Cardiac muscle cell (in vitro differentiated cells and primary cell): Measurements from ENCODE around the gene FNBP1. TPM values are rescaled to one million over a fixed set of nuclear protein-coding genes. Genes with fewer than 3 reads are reported as not detected.

Source experiments
- DNase-seq, 2 donors: peaks; one replicate each; pipeline versions ENCODE4 v3.0.0 to v3.0.0-alpha.2; 2010 to 2017; ENCODE audit warnings: low read depth in 1 of 2, low spot score in 1 of 2
- H3K27ac ChIP-seq: fragments of 200-600 bp; sonication (generic); 2 replicates; pipeline ENCODE4 v1.5.1; 2016
- H3K27me3 ChIP-seq: fragments of 200-600 bp; sonication (generic); 2 replicates; pipeline ENCODE4 v1.6.0; 2016; ENCODE audit warnings: control low read depth
- H3K36me3 ChIP-seq: fragments of 200-600 bp; sonication (generic); 2 replicates; pipeline ENCODE4 v1.5.1; 2016; ENCODE audit warnings: control low read depth
- H3K4me1 ChIP-seq: fragments of 200-600 bp; sonication (generic); 2 replicates; pipeline ENCODE4 v1.8.1; 2017; ENCODE audit warnings: low read depth, mild to moderate bottlenecking, mixed run types
- H3K4me3 ChIP-seq: fragments of 200-600 bp; sonication (generic); 2 replicates; pipeline ENCODE4 v1.5.1; 2016; ENCODE audit warnings: mild to moderate bottlenecking
- H3K9me3 ChIP-seq: fragments of 200-600 bp; sonication (generic); 2 replicates; pipeline ENCODE4 v1.5.1; 2017; ENCODE audit warnings: low read depth, mild to moderate bottlenecking, control low read depth
- polyA plus RNA-seq: library from polyadenylated mRNA; unstranded; fragments of >200 nt; fragmentation: Nextera tagmentation; extraction: Ambion mirVana; gene quantifications from 2 replicates; pipeline ENCODE4 v1.2.1, GENCODE V29; 2016
- total RNA-seq: library from RNA; depleted of rRNA; stranded (reverse); fragments of >200 nt; gene quantifications from 2 replicates; pipeline ENCODE4 v1.2.3, GENCODE V29; 2016
- TF ChIP-seq, protein P1 (sequence below): IDR thresholded peaks from 2 replicates; pipeline ENCODE4 v1.5.1; 2012; ENCODE audit warnings: low read depth, mild to moderate bottlenecking, low read length

Gene FNBP1
- total and polyA plus RNA-seq, 2 experiments from 2014 or later = 20.5 to 37.9 TPM

DNA sequence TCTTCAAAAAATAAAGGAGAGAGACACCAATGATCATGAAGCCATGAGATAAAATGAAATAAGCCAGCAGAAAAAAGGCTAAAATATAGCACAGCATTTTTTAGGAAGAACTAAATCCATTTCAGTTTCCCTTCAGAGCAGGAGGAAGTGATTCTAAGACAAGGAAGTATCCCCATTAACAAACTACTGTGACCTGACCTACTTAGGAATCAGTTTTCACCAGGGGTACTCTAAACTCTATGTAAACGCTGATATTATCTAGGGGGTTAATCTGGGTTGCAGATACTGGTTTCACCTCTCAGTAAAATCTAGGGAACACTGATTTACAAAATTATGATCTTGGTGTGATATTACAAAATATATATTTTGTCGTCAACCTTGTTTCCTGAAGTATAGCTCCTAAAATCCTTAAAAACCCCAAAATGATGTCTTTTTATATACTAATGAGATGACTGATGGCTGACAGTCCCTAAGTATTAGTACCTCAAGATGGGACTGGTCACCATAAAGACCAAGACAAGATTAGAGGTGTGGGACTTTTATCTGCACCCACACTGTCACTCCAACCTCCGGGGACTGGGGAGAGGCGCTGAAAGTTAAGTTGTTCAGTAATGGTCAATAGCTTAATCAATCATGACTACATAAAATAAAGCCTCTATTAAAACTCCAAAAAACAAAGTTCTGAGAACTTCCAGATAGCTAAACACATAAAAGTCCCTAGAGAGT is 2.9 kb upstream of the FNBP1 start:
- no peaks in the 10 kb centered on the region for H3K36me3 ChIP-seq
- DNase-seq = no peak
- no peak overlapping the region for H3K4me3 ChIP-seq
- H3K9me3 ChIP-seq = no peaks in the 10 kb centered on the region
- TF ChIP-seq, protein P1, sequence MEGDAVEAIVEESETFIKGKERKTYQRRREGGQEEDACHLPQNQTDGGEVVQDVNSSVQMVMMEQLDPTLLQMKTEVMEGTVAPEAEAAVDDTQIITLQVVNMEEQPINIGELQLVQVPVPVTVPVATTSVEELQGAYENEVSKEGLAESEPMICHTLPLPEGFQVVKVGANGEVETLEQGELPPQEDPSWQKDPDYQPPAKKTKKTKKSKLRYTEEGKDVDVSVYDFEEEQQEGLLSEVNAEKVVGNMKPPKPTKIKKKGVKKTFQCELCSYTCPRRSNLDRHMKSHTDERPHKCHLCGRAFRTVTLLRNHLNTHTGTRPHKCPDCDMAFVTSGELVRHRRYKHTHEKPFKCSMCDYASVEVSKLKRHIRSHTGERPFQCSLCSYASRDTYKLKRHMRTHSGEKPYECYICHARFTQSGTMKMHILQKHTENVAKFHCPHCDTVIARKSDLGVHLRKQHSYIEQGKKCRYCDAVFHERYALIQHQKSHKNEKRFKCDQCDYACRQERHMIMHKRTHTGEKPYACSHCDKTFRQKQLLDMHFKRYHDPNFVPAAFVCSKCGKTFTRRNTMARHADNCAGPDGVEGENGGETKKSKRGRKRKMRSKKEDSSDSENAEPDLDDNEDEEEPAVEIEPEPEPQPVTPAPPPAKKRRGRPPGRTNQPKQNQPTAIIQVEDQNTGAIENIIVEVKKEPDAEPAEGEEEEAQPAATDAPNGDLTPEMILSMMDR = no peak
- peaks cover 10% of the 10 kb centered on the region for H3K4me1 ChIP-seq
- H3K27me3 ChIP-seq = no peaks in the 10 kb centered on the region
- H3K27ac ChIP-seq = no peak overlapping the region

DNA sequence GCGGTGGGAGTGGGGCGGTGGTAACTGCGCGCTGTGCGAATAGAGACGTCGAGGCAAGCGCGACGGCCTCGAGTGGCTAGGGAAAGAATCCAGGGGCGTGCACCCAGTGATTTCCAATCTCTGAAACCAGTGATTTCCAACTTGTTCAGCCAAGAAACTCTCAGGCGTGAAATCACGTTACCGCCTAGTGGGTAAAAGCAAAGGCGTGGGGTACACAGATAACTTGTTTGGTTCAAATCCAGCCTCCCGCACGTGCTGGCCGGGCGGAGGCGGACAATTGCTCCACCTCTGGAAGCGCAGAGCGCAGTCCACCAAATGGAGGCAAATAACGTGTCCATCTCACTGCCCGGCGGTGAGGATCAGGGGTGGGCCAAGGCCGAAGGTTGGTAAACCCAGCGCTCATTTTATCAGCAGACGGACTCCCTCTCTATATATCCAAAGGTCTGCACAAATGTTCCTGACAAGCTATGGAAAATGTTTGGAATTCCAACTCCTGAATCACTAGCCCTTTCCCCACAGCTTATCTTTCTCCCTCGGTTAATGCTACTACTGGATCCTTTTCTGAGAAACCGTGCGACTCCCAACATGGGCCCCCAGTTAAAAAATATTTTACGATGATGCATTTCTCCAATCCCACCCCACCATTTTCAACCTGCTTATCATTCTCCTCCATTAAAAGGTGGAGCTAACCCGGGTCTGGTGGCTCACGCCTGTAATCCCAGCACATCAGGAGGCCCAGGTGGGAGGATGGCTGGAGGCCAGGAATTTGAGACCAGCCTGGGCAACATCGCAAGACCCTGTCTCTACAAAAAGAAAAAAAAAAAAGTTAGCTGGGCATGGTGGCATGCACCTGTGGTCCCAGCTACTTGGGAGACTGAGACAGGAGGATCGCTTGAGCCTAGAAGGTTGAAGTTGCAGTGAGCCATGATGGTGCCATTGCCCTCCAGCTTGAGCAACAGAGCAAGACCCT is 950 bp upstream of the FNBP1 start:
- no peaks in the 10 kb centered on the region for H3K27me3 ChIP-seq
- H3K4me3 ChIP-seq = peak overlapping the region; percentile 85
- peak overlapping the region; percentile 90 for H3K27ac ChIP-seq
- peaks cover 10% of the 10 kb centered on the region for H3K4me1 ChIP-seq
- DNase-seq = peak; percentile 15 to 83
- TF ChIP-seq, protein P1 = peak; percentile 18
- no peaks in the 10 kb centered on the region for H3K9me3 ChIP-seq
- no peaks in the 10 kb centered on the region for H3K36me3 ChIP-seq

DNA sequence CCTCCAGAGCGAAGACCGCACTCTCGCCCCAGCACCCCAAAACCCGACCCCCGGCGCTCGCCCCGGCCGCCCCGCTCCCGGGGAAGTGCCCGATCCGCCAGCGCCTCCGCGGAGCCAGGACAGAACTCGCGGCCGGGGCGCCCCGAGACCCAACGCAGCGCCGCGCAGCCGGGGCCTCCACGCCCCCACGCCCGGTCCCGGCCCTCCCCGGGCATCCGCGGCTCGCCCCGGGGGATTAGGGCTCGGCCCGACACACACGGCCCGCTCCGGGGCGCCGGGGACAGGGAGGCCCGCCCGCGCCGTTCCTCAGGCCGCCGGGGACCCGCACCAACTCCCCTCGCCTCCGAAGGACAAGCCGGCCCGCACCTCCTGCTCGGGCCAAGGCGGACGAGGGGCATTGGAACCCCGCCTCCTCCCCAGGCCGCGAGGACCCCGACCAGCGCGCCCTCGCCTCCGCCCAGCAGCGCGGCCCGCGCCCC is 544 bp downstream of the FNBP1 start:
- TF ChIP-seq, protein P1 = no peak
- H3K27ac ChIP-seq = peak overlapping the region; percentile 90
- H3K9me3 ChIP-seq = no peaks in the 10 kb centered on the region
- no peaks in the 10 kb centered on the region for H3K36me3 ChIP-seq
- peak overlapping the region; percentile 85 for H3K4me3 ChIP-seq
- no peaks in the 10 kb centered on the region for H3K27me3 ChIP-seq
- peak; percentile 20 to 56 for DNase-seq
- peaks cover 10% of the 10 kb centered on the region for H3K4me1 ChIP-seq

DNA sequence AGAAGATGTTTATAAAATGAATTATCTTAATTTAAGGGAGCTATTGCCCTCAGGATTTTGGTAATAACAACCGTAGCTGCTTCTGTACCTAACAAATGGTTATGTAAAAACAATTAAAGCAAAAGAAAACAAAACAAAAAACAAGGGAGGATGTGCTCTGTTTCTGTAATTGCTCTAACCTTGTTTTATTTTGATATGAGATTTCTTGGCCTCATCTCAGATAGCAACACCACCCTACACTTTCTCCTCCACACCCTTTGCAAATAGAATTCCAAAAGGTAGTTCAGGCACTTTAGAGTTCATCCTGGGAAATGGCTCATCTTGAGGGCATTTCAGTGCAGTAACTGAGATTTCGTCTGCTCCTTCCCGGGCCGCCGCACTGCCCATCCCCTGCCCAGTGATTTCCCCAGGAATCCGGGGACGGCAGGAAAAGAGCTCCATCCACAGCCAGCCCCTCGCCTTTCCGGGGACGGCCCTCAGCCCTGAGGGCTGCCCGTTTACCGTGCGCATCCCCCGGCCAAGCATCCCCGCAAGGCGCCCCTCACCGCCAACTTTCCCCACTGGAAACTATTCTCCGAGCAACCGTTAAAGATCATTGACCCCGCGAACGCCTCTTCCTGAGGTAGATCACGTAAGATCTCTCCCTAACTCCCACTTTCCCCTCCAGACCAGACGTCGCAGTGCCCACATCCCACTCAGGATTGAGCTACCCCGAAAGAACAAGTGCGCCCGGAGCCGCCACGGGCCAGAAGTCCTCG is 1.2 kb downstream of the FNBP1 start:
- peak; percentile 34 to 37 for DNase-seq
- Histone ChIP-seq H3K27ac (peak overlapping the region; percentile 90), H3K36me3 (no peaks in the 10 kb centered on the region), H3K4me3 (peak overlapping the region; percentile 85), H3K27me3 (no peaks in the 10 kb centered on the region), H3K4me1 (peaks cover 10% of the 10 kb centered on the region), H3K9me3 (no peaks in the 10 kb centered on the region)
- TF ChIP-seq, protein P1 = no peak
